Trophoblast cell (in vitro differentiated cells and primary cell): ENCODE data around the gene TFIP11.
A peak's percentile ranks its signal among the peaks of the same experiment; 100 is the strongest.
"Not testable (repeated sequence)": the region's sequence is repeated elsewhere in the genome, so short reads cannot be mapped to it uniquely, and the experiment has no call there.

Source experiments
- DNase-seq, 2 donors: peaks; one replicate each; pipeline ENCODE4 v3.0.0-alpha.2; 2016
- H2AFZ ChIP-seq: 2 replicates; pipeline ENCODE4 v1.6.1; 2013; ENCODE audit warnings: low read length, moderate library complexity, mild to moderate bottlenecking; ENCODE audit not compliant: insufficient read depth, poor library complexity
- H2AK5ac ChIP-seq: 2 replicates; pipeline ENCODE4 v1.6.1; 2013; ENCODE audit warnings: mild to moderate bottlenecking, low read length
- H2BK120ac ChIP-seq: 2 replicates; pipeline ENCODE4 v1.6.1; 2013; ENCODE audit warnings: low read length, mild to moderate bottlenecking, moderate library complexity; ENCODE audit not compliant: insufficient read depth, poor library complexity
- H2BK12ac ChIP-seq: 2 replicates; pipeline ENCODE4 v1.6.1; 2013; ENCODE audit warnings: mild to moderate bottlenecking, low read length, moderate library complexity
- H2BK5ac ChIP-seq: 2 replicates; pipeline ENCODE4 v1.6.1; 2013; ENCODE audit warnings: low read length, low read depth, moderate library complexity, mild to moderate bottlenecking; ENCODE audit not compliant: poor library complexity
- H3K14ac ChIP-seq: 2 replicates; pipeline ENCODE4 v1.6.1; 2013; ENCODE audit warnings: mild to moderate bottlenecking, low read length
- H3K18ac ChIP-seq: 2 replicates; pipeline ENCODE4 v1.6.1; 2013; ENCODE audit warnings: mild to moderate bottlenecking, low read length
- H3K23ac ChIP-seq: 2 replicates; pipeline ENCODE4 v1.6.1; 2013; ENCODE audit warnings: low read length
- H3K27ac ChIP-seq: 2 replicates; pipeline ENCODE4 v1.5.1; 2013; ENCODE audit warnings: low read depth, mild to moderate bottlenecking, inconsistent platforms, low read length, moderate library complexity
- H3K27me3 ChIP-seq: 2 replicates; pipeline ENCODE4 v1.6.1; 2013; ENCODE audit warnings: inconsistent platforms, mild to moderate bottlenecking, low read length, moderate library complexity; ENCODE audit not compliant: insufficient read depth
- H3K36me3 ChIP-seq, 2 experiments: 1 replicate in 1 of 2; 2 replicates in 1 of 2; pipeline ENCODE4 v1.6.1; 2013; ENCODE audit warnings: low read length in 2 of 2, mild to moderate bottlenecking in 2 of 2, moderate library complexity in 1 of 2; ENCODE audit not compliant: insufficient read depth in 2 of 2, control insufficient read depth in 1 of 2
- H3K4ac ChIP-seq: 2 replicates; pipeline ENCODE4 v1.6.1; 2013; ENCODE audit warnings: low read depth, mild to moderate bottlenecking, low read length, moderate library complexity
- H3K4me1 ChIP-seq, 2 experiments: 1 replicate in 1 of 2; 2 replicates in 1 of 2; pipeline ENCODE4 v1.6.1; 2013; ENCODE audit warnings: low read length in 2 of 2, mild to moderate bottlenecking in 2 of 2, moderate library complexity in 1 of 2; ENCODE audit not compliant: insufficient read depth in 2 of 2, control insufficient read depth in 1 of 2
- H3K4me2 ChIP-seq: 2 replicates; pipeline ENCODE4 v1.6.1; 2013; ENCODE audit warnings: inconsistent platforms, mild to moderate bottlenecking, low read length, moderate library complexity
- H3K4me3 ChIP-seq: 2 replicates; pipeline ENCODE4 v1.5.1; 2013; ENCODE audit warnings: mild to moderate bottlenecking, low read depth, low read length, inconsistent platforms
- H3K79me1 ChIP-seq: one replicate; pipeline ENCODE4 v1.6.1; 2013; ENCODE audit warnings: low read length
- H3K79me2 ChIP-seq: 2 replicates; pipeline ENCODE4 v1.6.1; 2013; ENCODE audit warnings: low read length, mild to moderate bottlenecking; ENCODE audit not compliant: control insufficient read depth, insufficient read depth, poor library complexity
- H3K9ac ChIP-seq: 2 replicates; pipeline ENCODE4 v1.6.1; 2013; ENCODE audit warnings: mild to moderate bottlenecking, low read length
- H3K9me3 ChIP-seq: 2 replicates; pipeline ENCODE4 v1.6.1; 2013; ENCODE audit warnings: low read depth, mild to moderate bottlenecking, control low read depth, inconsistent platforms, low read length; ENCODE audit not compliant: insufficient read depth
- H4K12ac ChIP-seq: 2 replicates; pipeline ENCODE4 v1.6.1; 2013; ENCODE audit warnings: low read depth, mild to moderate bottlenecking, low read length, moderate library complexity
- H4K8ac ChIP-seq: 2 replicates; pipeline ENCODE4 v1.6.1; 2013; ENCODE audit warnings: low read depth, mild to moderate bottlenecking, low read length, moderate library complexity
- H4K91ac ChIP-seq: one replicate; pipeline ENCODE4 v1.6.1; 2013; ENCODE audit warnings: low read depth, mild to moderate bottlenecking, low read length, moderate library complexity
- WGBS: extraction: QIAGEN DNeasy Blood & Tissue Kit; methylation state at CpG from one replicate; pipeline ENCODE4 v1.1.7; 2013; ENCODE audit warnings: missing lambda C conversion rate; ENCODE audit not compliant: insufficient read length, insufficient coverage; ENCODE audit errors: extremely low coverage; 5-methylcytosine and 5-hydroxymethylcytosine counted together

TFIP11 gene

GRCh38 chr22:26529345-26529744, 17.1 kb upstream of the TFIP11 start:
- Histone ChIP-seq H3K4ac (no peak overlapping the region), H3K4me2 (no peak overlapping the region), H3K27me3 (no peaks in the 10 kb centered on the region), H2AFZ (no peak overlapping the region), H3K23ac (no peak overlapping the region), H4K91ac (no peak overlapping the region), H3K14ac (no peak overlapping the region), H3K79me1 (no peaks in the 10 kb centered on the region), H3K9me3 (no peaks in the 10 kb centered on the region), H3K79me2 (no peaks in the 10 kb centered on the region), H2BK12ac (no peak overlapping the region), H3K18ac (no peak overlapping the region), H4K8ac (no peak overlapping the region), H2AK5ac (no peak overlapping the region), H3K4me3 (no peak overlapping the region), H3K9ac (no peak overlapping the region), H2BK120ac (no peak overlapping the region), H2BK5ac (no peak overlapping the region), H3K27ac (no peak overlapping the region), H3K36me3 (peaks cover 15 to 22% of the 10 kb centered on the region in 2 experiments), H4K12ac (no peak overlapping the region), H3K4me1 (peaks cover 3% of the 10 kb centered on the region in 2 experiments)
- WGBS, result no CpG with 5 or more reads among the region's 2 CpGs
- DNase-seq, result peak in 1 of 2 donors; percentile 13

GRCh38 chr22:26528518-26528917, 16.2 kb upstream of the TFIP11 start:
- not testable (repeated sequence) for H3K18ac ChIP-seq, H3K4me2 ChIP-seq, H3K23ac ChIP-seq, H4K12ac ChIP-seq, H2BK12ac ChIP-seq, H3K27me3 ChIP-seq, H2BK120ac ChIP-seq, H2BK5ac ChIP-seq, H3K9ac ChIP-seq, H2AFZ ChIP-seq, H3K79me2 ChIP-seq, H2AK5ac ChIP-seq, H3K27ac ChIP-seq, H4K8ac ChIP-seq, H3K4me1 ChIP-seq, H4K91ac ChIP-seq, H3K79me1 ChIP-seq, DNase-seq, H3K4me3 ChIP-seq, H3K14ac ChIP-seq, H3K4ac ChIP-seq, H3K9me3 ChIP-seq
- WGBS, result no CpG with 5 or more reads among the region's 9 CpGs
- peaks cover 15 to 22% of the 10 kb centered on the region in 2 experiments for H3K36me3 ChIP-seq

- no peak overlapping the region for H4K12ac ChIP-seq
These were observed 15.5 kb upstream of the TFIP11 start for GRCh38 chr22:26527574-26528465.

DNA sequence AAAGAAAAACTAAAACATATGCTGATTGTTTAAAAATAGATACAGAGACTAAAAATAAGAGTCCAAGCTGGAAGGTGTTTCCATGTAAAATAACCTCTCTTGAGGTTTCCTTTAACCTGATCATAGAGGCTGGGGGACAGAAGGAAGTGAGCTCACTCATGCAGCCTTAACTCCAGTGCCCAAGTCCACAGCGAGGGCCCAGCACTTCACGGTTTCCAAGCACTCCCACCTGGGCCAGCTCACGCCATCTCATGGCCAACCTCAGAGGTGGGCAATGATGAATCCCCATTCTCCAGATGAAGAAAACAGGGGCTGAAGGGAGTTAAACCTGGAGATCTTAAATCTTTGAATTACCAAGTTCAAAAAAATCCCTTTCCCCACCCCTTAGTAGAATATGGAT, 14.9 kb upstream of the TFIP11 start:
- Histone ChIP-seq H3K18ac (no peak overlapping the region), H2BK120ac (no peak overlapping the region), H3K27ac (no peak overlapping the region), H3K23ac (no peak overlapping the region), H3K27me3 (no peaks in the 10 kb centered on the region), H3K4me3 (no peak overlapping the region), H2AFZ (no peak overlapping the region), H2BK5ac (no peak overlapping the region), H2BK12ac (no peak overlapping the region), H4K91ac (no peak overlapping the region), H3K79me1 (no peaks in the 10 kb centered on the region), H3K4me2 (no peak overlapping the region), H3K4ac (no peak overlapping the region), H3K9me3 (no peaks in the 10 kb centered on the region), H3K79me2 (no peaks in the 10 kb centered on the region), H3K36me3 (peaks cover 15 to 22% of the 10 kb centered on the region in 2 experiments), H4K8ac (no peak overlapping the region), H3K9ac (no peak overlapping the region), H3K14ac (no peak overlapping the region), H2AK5ac (no peak overlapping the region), H3K4me1 (no peaks in the 10 kb centered on the region), H4K12ac (no peak overlapping the region)
- no peak for DNase-seq
- no CpG with 5 or more reads among the region's 3 CpGs for WGBS

More at GRCh38 chr22:26527574-26528465, 15.5 kb upstream of the TFIP11 start:
- WGBS, result no CpG with 5 or more reads among the region's 15 CpGs
- Histone ChIP-seq H3K27ac (no peak overlapping the region), H3K9me3 (no peaks in the 10 kb centered on the region), H3K9ac (no peak overlapping the region), H2BK12ac (no peak overlapping the region), H2BK120ac (no peak overlapping the region), H3K27me3 (no peaks in the 10 kb centered on the region), H2BK5ac (no peak overlapping the region), H2AFZ (no peak overlapping the region), H4K8ac (no peak overlapping the region), H2AK5ac (no peak overlapping the region), H4K91ac (no peak overlapping the region), H3K14ac (no peak overlapping the region), H3K79me2 (no peaks in the 10 kb centered on the region), H3K4me3 (no peak overlapping the region), H3K79me1 (no peaks in the 10 kb centered on the region), H3K4me2 (no peak overlapping the region), H3K36me3 (peaks cover 15 to 22% of the 10 kb centered on the region in 2 experiments), H3K18ac (no peak overlapping the region), H3K4me1 (no peaks in the 10 kb centered on the region), H3K23ac (no peak overlapping the region), H3K4ac (no peak overlapping the region)
- no peak for DNase-seq
